ENCODE results near the gene SLC4A1AP.

GRCh38 chr2:27721335-27721734 lies 57.6 kb downstream of the SLC4A1AP start:
- TF ChIP-seq POLR2AphosphoS5 (IDR thresholded peaks at IDR 0.05; ENCODE audit: low read depth, low read length) (no peak), REST (IDR thresholded peaks at IDR 0.05; ENCODE audit: insufficient read depth in 1 of 2, low read depth in 2 of 2, low read length in 2 of 2) (no peak)
